ENCODE measurements around the gene PNLIPRP1.

Gene PNLIPRP1

DNA sequence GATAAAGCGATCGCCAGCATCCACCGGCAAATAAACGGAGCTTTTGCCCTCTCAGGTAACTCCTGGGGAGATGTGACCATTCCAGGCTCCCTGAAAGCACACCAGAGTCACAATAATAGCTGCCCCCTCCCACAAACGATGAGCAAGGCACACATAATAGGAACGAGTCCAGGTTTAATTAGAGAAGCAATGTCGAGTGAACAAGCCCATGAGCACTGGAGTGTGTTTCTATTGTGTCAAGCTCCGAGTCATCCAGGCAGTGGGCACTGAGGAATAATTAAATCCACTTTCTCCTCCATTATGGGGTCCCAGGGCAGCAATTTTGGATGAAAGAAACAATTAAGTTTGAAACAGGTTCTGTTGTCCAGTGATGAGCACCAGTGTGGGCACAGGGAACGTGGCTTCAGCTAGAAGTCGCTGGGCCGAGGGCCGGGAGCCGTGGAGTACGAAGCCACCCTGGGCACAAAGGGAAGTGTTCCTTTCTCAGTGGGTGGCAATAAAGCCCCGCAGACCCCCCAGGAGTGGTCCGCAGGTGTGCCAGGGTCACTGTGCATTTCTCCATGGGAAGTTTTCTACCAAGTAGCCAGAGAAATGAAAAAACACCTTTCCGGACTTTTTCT is 41.9 kb downstream of the PNLIPRP1 start:
- DNase-seq = no peak

DNA sequence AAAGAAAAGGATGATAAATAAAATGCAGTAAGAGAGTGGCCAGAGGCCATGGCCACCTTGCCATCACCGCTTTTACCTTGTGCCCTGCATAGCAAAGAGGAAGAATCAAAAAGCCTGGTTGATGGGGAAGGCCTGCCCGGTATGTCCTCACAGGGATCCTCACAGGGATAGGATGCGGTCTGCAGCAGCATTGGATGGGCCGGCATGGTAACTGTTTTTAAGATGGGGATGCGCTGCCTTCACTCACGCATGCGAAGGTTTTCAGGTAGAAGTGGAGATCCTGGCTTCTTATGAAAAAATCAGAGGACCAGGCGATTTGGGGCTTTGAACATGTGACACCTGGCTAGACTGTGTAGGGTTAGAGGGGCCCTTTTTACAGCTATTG is 42.4 kb downstream of the PNLIPRP1 start:
- DNase-seq = no peak

DNA sequence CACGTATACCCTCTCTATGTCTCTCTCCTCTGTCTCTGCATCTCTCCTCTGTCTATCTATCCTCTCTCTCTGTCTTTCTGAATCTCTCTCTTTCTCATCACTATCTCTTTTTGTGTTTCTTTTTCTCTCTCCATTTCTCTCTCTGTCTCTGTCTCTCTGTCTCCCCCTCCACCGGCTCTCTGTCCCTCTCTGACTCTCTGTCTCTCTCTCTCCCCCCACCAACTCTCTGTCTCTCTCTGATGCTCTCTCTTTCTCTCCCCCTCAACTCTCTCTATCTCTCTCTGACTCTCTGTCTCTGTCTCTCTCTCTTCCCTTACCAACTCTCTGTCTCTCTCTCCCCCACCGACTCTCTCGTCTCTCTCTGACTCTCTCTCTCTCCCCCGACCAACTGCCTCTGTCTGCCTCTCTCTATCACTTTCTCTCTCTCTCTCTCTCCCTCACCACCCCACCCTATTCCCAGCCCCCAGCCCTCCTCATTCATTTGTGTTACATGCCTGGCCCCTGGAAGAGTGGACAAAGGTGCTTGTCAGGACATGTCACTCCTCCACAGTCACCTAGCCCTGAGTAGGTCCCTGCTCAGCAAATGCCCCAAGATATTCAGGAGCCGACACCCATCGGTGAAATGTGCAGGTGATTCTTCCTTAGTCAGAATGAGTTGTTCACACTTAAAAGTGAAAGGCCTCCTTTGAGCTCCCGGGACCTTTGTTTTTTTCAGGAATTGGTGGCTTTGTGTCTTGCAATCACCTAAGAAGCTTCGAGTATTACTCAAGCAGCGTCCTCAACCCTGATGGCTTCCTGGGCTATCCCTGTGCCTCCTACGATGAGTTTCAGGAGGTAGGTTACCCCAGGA is 43.6 kb downstream of the PNLIPRP1 start:
- no peak for DNase-seq

DNA sequence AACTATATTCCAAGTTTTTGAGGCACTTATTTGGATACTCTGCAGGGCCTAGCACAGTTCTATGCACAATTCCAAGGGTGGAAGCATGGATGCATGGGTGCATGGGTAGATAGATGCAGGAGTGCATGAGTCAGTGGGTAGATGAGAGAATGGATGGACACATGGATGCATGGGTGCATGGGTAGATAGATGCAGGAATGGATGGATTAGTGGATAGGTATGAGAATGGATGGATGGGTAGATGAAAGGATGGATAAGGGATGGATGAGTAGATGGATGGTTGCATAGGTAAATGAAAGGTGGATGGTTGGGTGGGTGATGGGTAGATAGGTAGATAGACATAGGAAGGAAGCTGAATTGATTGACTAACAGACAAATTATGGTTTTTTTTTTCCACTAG is 45.6 kb downstream of the PNLIPRP1 start:
- no peak for DNase-seq

DNA sequence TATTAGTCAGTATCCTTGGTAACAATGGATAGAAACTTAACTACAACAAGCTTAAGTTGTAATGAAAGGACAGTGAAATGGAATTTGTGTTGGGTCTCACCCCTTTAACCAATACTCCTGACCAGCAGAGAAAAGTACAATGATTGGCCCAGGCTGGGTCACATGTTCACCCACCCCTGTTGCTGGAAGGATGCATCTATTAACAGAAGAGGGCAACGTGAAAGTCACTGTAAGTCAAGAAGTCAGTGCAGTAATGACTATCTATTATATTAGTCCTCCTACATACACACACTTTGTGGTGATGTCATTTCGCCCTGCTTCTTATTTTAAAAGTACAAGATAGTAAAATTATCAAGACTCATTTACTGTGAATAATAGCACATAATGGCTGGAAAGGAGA is 46.2 kb downstream of the PNLIPRP1 start:
- no peak for DNase-seq

DNA sequence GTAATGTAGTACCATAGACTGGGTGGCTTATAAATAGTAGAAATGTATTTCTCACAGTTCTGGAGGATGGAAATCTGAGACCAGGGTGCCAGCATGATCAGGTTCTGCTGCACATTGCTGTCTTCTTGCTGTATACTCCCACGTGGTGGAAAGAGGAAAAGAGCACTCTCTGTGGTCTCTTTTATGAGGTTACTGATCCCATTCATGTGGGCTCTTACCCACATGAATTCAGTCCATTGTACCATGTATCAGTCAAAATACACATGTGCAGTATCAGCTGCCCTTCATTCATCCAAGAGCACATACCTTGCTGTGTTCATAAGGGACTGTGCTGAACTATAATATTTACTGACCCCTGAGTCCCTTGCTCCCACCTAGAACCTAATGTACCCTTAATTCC is 47.1 kb downstream of the PNLIPRP1 start:
- DNase-seq = no peak

DNA sequence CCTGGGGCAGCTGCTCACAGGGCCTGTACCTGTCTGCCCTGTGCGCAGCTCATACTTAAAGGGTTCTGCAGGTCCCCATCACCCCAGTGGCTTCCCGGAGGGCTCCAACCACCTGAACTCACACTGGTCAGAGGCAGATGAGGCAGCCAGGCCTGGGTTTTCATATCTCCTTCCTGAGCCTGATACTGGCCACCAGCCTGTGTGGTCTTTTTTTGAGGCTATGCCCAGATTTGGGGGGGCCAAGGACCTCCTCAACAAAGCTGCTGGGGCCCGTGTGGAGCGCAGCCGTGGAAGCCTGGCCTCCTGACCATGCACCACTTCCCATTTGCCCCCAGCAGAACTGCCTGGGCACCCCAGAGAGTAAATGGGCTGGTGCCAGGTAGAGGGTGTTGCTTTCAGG is 55.7 kb downstream of the PNLIPRP1 start:
- DNase-seq = no peak

DNA sequence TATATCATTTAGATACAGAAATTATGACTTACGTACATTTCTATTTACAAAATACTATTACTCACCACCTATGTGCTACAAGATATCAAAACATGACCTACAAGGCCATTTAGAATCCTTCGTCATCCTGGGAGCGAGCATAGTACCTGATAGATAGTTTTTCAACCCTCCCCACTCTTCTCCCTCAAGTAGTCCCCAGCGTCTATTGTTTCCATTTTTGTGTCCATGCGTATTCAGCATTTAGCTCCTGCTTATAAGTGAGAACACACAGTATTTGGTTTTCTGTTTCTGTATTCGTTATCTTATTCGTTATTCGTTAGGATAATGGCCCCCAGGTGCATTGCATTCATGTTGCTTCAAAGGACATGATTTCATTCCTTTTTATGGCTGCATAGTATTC is 58.1 kb downstream of the PNLIPRP1 start:
- DNase-seq = no peak

DNA sequence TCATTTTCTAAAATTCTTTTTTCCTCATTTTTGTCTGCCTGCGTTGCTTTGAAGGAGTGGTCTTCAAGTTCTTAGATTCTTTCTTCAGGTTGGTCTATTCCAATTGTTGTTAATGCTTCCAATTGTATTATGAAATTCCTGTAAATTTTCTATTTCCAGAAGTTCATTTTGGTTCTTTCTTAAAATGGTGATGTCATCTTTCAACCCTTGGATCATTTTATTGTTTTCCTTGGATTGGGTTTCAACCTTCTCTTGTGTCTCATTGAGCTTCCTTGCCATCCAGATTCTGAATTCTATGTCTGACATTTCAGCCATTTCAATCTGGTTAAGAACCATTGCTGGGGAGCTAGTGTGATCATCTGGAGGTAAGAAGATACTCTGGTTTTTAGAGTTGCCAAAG is 63.1 kb downstream of the PNLIPRP1 start:
- no peak for DNase-seq

DNA sequence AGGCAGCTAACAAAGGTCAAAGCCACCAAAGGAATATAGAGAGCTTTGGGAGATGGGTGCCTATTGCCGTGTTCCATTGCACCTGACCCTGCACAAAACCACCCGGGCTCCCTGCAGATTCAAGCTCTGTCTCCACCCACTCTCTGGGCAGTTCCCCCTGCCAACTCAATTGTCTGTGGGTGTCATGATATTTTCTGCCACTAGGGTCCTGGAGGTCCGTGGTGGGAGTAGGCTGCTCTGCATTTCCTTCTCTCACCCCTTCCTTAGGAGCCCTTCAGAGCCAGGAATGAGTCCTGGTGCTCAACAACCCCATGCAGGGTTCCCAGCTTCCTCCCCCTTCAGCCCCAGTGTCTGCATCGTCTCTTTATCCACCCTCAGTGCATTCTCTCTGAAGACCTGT is 64.1 kb downstream of the PNLIPRP1 start:
- no peak for DNase-seq

DNA sequence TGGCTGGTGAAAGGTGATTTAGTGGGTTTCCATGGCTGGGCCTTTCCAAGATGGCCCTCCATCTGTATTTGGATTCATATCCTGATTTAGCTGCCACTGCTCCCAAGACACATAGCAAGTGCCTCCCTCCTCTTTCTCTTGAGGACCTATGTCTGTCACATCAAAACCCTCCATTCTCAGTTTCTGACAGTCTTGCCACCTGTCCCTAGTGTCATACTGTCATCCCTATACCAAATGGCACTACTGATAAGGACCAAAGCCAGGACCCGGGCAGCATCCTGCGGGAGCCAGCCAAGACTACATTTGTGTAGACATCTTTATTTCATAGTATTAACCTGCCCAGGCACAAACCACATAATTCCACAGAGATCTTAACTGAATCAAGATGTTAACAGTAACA is 64.8 kb downstream of the PNLIPRP1 start:
- DNase-seq = no peak

DNA sequence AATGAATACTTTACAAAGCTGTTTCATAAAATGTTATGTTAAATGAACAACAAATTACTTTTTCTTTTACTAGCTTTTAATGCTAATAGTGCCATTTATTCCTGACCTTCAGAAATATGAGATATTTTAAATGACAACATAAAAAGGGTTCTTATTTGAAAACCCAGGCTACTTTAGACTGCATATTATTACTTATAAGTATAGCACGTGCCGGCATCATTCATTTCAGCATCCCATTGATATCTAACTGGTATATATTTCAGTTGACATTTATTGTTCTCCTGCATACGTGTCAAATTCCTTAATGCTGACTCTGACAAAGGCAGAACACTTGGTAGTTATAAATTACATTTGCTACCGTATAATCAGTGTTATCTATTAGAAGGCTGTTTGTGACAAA is 65.3 kb downstream of the PNLIPRP1 start:
- DNase-seq = no peak

DNA sequence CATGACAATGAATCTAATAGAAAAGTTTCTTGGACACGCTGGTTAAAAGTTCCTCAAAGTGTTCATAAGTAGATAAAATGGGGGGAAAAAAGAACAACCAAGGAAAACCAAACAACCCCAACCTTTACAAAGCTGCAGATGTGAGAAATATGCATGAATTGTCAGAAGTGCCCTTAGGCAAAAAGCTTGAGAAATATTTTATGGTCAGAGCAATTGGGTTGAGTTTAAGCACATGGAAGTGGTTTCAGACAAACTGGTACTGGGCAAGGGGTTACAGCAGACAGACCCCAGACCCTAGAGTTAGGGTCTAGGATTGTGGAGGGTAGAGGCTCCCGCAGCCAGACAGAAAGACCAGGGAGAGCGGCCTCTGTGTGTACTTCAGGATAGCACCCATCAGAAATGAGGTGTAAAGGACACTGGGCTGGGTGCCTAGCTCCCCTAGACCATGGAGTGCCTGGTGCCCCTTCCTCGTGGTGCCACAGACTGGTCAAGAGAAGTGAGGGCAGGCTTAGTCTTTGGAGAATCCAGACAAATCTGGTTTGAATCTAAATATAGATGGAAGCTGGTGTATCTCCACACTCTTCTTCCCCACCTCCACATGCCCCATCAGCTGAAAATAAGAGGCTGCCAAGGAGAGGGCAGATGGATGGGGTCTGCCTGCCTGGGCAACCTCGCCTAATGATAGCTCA is 67.2 kb downstream of the PNLIPRP1 start:
- DNase-seq = no peak
